ENCODE measurements around the gene RAD51B. TPM values are rescaled to one million over a fixed set of nuclear protein-coding genes. Genes with fewer than 3 reads are reported as not detected.

RAD51B gene
- total RNA-seq, 4 donors from 2014 or later: 6.2 to 39.9 (median 12.9) TPM

DNA sequence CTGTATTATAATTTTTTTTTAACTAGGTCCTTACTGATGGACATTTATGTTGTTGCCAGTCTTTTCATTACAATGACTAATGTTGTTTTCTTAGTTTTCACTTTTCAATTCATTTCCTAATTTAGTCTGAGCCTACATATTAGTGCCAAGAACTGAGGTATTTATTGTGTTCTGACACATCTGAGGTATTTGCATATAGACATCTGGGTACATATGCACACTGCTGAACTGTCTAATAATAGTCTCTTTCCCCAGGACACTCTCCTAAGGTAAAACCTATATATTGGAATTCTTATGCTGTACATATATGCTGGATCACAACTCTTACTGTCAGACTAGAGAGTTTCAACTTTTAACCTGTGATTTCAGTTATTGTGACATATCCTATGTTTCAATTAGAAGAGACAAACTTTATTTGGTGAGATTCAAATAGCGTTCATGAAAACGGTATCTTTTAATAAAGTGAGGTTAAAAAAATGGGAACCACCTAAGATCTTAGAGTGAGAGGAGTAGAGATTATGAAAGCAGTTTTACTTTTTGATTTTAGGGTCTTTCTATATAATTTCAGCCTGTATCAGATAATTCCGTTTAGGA is 263.2 kb downstream of the RAD51B start:
- DNase-seq: no peak
- Histone ChIP-seq H3K27me3 (no peaks in the 10 kb centered on the region), H3K9me3 (no peaks in the 10 kb centered on the region), H3K27ac (no peak overlapping the region), H3K36me3 (no peaks in the 10 kb centered on the region), H3K4me1 (no peaks in the 10 kb centered on the region), H3K4me3 (no peak overlapping the region)
- intact Hi-C loops (cut with DNase I): no loop called here
- TF ChIP-seq, protein P1, sequence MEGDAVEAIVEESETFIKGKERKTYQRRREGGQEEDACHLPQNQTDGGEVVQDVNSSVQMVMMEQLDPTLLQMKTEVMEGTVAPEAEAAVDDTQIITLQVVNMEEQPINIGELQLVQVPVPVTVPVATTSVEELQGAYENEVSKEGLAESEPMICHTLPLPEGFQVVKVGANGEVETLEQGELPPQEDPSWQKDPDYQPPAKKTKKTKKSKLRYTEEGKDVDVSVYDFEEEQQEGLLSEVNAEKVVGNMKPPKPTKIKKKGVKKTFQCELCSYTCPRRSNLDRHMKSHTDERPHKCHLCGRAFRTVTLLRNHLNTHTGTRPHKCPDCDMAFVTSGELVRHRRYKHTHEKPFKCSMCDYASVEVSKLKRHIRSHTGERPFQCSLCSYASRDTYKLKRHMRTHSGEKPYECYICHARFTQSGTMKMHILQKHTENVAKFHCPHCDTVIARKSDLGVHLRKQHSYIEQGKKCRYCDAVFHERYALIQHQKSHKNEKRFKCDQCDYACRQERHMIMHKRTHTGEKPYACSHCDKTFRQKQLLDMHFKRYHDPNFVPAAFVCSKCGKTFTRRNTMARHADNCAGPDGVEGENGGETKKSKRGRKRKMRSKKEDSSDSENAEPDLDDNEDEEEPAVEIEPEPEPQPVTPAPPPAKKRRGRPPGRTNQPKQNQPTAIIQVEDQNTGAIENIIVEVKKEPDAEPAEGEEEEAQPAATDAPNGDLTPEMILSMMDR (IDR thresholded peaks at IDR 0.05): no peak
- no peak for TF ChIP-seq POLR2A (IDR thresholded peaks at IDR 0.05)
- WGBS, 2 donors: 81 to 90% methylated on average over 3 of the region's 3 CpGs

DNA sequence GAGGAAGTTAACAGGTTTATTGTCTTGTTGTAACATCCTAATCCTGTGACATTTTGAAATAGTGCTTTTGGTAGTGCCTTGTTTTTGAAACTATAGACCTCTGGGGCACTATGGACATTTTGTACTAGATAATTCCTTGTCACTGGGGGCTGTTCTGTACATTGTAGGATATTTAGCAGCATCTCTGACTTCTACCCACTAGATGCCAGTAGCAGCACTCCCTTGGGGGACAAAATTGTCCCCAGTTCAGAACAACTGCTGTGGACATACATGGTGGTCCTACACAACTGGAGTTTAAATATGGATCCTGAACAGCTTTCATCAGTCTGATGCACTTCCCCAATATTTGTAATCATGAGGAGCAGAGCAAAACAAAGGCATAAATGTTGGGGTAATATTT is 264.7 kb downstream of the RAD51B start:
- no peak for DNase-seq
- no peaks in the 10 kb centered on the region for H3K27me3 ChIP-seq

DNA sequence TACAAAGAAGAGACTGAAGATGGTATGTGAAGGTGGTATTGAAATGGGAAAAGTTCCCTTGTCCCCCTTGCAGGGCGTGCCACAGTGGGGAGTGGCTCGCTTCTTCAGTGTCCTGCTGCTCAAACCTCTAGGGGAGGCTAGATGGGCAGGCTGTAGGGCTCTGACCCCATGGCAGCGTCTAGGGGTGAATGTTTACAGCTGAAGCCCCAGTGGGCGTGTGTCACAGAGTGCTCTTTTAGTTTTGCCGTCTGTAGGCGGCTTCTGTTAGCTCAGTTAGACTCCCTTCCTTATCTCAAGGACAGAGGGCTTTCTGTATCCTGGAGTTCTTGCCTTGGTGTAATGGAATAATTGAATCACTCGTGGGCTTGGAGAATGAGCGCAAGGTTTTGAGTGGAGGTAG is 266.2 kb downstream of the RAD51B start:
- Histone ChIP-seq H3K9me3 (no peaks in the 10 kb centered on the region), H3K27me3 (no peaks in the 10 kb centered on the region), H3K36me3 (no peaks in the 10 kb centered on the region), H3K4me3 (no peak overlapping the region), H3K27ac (no peak overlapping the region), H3K4me1 (peaks cover 0 to 20% (median 0%) of the 10 kb centered on the region in 3 donors)
- TF ChIP-seq, protein P1 (IDR thresholded peaks at IDR 0.05): no peak
- no peak for TF ChIP-seq POLR2A (IDR thresholded peaks at IDR 0.05)
- intact Hi-C loops (cut with DNase I): no loop called here
- 86 to 94% methylated on average over 3 to 8 of the region's 8 CpGs for WGBS, 2 donors
- no peak for DNase-seq

More for the DNA sequence above, 264.7 kb downstream of the RAD51B start:
- peaks cover 0 to 13% (median 0%) of the 10 kb centered on the region in 3 donors for H3K4me1 ChIP-seq
- H3K36me3 ChIP-seq: no peaks in the 10 kb centered on the region
- no peak overlapping the region for H3K4me3 ChIP-seq
- no peaks in the 10 kb centered on the region for H3K9me3 ChIP-seq
- intact Hi-C loops (cut with DNase I): no loop called here
- H3K27ac ChIP-seq: no peak overlapping the region
- no peak for TF ChIP-seq POLR2A (IDR thresholded peaks at IDR 0.05)
- TF ChIP-seq, protein P1 (IDR thresholded peaks at IDR 0.05): peak in 2 of 6 experiments; percentile 6

DNA sequence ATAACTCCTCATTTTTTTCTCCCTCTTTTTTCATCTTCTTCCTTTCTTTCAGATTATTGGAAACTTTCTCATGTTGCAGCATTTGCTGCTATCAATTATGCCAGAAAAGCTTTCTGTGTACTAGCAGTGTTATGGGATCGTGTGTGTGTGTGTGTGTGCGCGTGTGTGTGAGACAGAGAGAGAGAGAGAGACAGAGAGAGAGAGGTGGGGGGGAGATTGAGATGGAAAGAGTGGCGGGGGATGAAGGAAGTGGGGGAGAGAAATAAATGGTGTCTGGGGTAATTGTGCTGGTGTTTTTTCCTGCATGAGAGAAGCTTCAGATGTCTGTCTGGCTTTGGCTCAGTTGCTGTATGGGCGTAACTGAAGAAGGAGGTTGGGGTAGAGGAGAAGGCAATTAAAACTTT is 268.9 kb downstream of the RAD51B start:
- TF ChIP-seq, protein P1 (IDR thresholded peaks at IDR 0.05): no peak
- TF ChIP-seq POLR2A (IDR thresholded peaks at IDR 0.05): no peak
- H3K9me3 ChIP-seq: peaks cover 0 to 2% (median 0%) of the 10 kb centered on the region in 3 donors
- H3K27ac ChIP-seq: peak overlapping the region in 2 of 4 donors; percentile 55 to 70
- no peak for DNase-seq
- no peaks in the 10 kb centered on the region for H3K27me3 ChIP-seq
- H3K4me1 ChIP-seq: peaks cover 0 to 20% (median 0%) of the 10 kb centered on the region in 3 donors
- 44 to 69% methylated on average over 5 of the region's 5 CpGs for WGBS, 2 donors
- intact Hi-C loops (cut with DNase I): no loop called here
- H3K4me3 ChIP-seq: peak overlapping the region in 1 of 4 donors; percentile 34
- no peaks in the 10 kb centered on the region for H3K36me3 ChIP-seq

DNA sequence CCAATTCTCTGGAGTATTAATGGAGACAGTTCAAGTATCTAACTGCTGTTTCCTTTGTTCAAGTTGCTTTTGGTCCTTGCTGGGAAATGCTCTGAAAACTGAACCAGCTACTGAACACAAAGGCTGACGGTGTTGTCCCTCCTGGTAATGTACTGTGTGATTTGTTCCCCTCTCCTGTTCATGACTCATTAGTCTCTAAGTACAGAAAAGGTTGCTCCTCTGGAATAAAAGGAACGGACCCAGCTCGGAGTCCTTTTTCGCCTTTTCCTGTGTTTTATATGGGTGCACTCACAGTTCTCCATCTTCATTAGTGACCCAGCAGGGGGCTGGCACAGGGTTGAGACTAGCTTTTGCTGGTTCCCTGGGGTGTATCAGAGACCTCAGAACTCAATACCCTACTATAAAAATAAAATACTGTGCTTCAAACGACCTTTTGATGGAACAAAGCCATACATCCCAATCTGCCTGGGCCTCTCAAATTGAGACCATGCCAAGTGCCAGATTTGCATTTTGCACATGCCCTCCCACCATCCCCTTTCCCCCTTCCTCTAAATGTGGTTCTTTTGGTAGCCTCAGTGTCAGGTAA is 269.7 kb downstream of the RAD51B start:
- 36 to 41% methylated on average over 5 of the region's 5 CpGs for WGBS, 2 donors
- intact Hi-C loops (cut with DNase I): no loop called here
- Histone ChIP-seq H3K4me3 (no peak overlapping the region), H3K27ac (peak overlapping the region in 2 of 4 donors; percentile 55 to 70), H3K36me3 (no peaks in the 10 kb centered on the region), H3K9me3 (peaks cover 0 to 2% (median 0%) of the 10 kb centered on the region in 3 donors), H3K4me1 (peaks cover 0 to 20% (median 0%) of the 10 kb centered on the region in 3 donors), H3K27me3 (no peaks in the 10 kb centered on the region)
- no peak for DNase-seq
- TF ChIP-seq, protein P1 (IDR thresholded peaks at IDR 0.05): no peak
- TF ChIP-seq POLR2A (IDR thresholded peaks at IDR 0.05): no peak
